Esophagus squamous epithelium (tissue), 5 donors: ENCODE measurements around the gene SLC35F3. TPM values are rescaled to one million over a fixed set of nuclear protein-coding genes. Genes with fewer than 3 reads are reported as not detected.
A peak's percentile ranks its signal among the peaks of the same experiment; 100 is the strongest.
"Not testable (repeated sequence)": the region's sequence is repeated elsewhere in the genome, so short reads cannot be mapped to it uniquely, and the experiment has no call there.

Experiments used
- DNase-seq: peaks from one replicate; lab custom pipeline; 2025; lab: John Stamatoyannopoulos, UW
- H3K27ac ChIP-seq, 4 donors: fragments of 200-600 bp; sonication (generic); one replicate each; pipeline ENCODE4 v1.5.1; 2016 to 2019; ENCODE audit warnings: mild to moderate bottlenecking in 1 of 4
- H3K27me3 ChIP-seq, 4 donors: fragments of 200-600 bp; sonication (generic); 1 replicate in 3 of 4; 2 replicates in 1 of 4; pipeline versions ENCODE4 v1.5.1 to v1.6.0; 2017 to 2021; ENCODE audit warnings: antibody characterized with exemption in 1 of 4
- H3K36me3 ChIP-seq, 3 donors: fragments of 200-600 bp; sonication (generic); one replicate each; pipeline ENCODE4 v1.5.1; 2016 to 2019
- H3K4me1 ChIP-seq, 3 donors: fragments of 200-600 bp; sonication (generic); one replicate each; pipeline ENCODE4 v1.5.1; 2017 to 2019
- H3K4me3 ChIP-seq, 4 donors: fragments of 200-600 bp; sonication (generic); 1 replicate in 3 of 4; 2 replicates in 1 of 4; pipeline ENCODE4 v1.5.1; 2016 to 2019; ENCODE audit warnings: mild to moderate bottlenecking in 2 of 4, moderate library complexity in 1 of 4
- H3K9me3 ChIP-seq, 3 donors: fragments of 200-600 bp; sonication (generic); one replicate each; pipeline ENCODE4 v1.5.1; 2016 to 2019
- POLR2A ChIP-seq, 4 donors: fragments of 450-650 bp; IDR thresholded peaks; one replicate each; pipeline ENCODE4 v1.6.1; 2017; ENCODE audit warnings: antibody characterized with exemption in 4 of 4, mild to moderate bottlenecking in 4 of 4, moderate library complexity in 3 of 4
- WGBS, 2 donors: methylation state at CpG; one replicate each; pipeline ENCODE4 v1.1.5; 2018; 5-methylcytosine and 5-hydroxymethylcytosine counted together
- intact Hi-C: fragments of 100-400 bp; cut with DNase I; formaldehyde crosslinking; loops from one replicate; pipeline ENCODE4 v1.15.0; 2022
- total RNA-seq, 4 donors: library from RNA; depleted of rRNA; stranded (reverse); fragments of >200 nt; gene quantifications; one replicate each; pipeline ENCODE4 v1.1.0, GENCODE V29; 2016
- TF ChIP-seq, protein P1 (sequence below), 6 experiments: fragments of 450-650 bp in 4 of 6; fragments of 200-600 bp in 2 of 6; sonication (generic) in 2 of 6; IDR thresholded peaks; one replicate each; pipeline ENCODE4 v1.5.1; 2016 to 2019; ENCODE audit warnings: antibody characterized with exemption in 6 of 6, mild to moderate bottlenecking in 4 of 6, moderate library complexity in 4 of 6
- donor health status: DM: yes; HTN: yes; CAD: no.

The SLC35F3 gene
- total RNA-seq, 4 donors from 2014 or later: 0.13 to 0.99 (median 0.55) TPM

DNA sequence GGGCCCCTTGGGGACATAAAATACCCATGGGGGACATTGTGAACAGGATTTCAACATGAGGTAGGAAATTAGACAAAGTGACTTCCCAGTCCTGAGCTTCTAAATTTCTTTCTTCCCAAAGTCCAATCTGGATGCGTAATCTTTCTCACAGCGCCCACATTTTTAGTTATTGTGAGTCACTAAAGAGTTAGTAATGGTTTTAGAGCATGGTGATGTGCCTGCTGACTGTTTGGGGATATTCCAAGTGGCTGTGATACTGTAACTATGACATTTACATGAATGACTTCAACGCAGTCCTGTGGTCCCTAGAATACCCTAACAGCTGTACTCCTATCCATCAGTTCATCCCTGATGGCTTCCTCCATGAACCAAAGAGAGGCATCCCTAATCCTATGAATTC, 244.7 kb downstream of the SLC35F3 start:
- Histone ChIP-seq H3K27me3 (peaks cover 0 to 21% (median 0%) of the 10 kb centered on the region in 4 donors), H3K27ac (no peak overlapping the region), H3K36me3 (no peaks in the 10 kb centered on the region), H3K4me3 (no peak overlapping the region), H3K4me1 (no peaks in the 10 kb centered on the region), H3K9me3 (no peaks in the 10 kb centered on the region)
- TF ChIP-seq POLR2A (IDR thresholded peaks at IDR 0.05): no peak
- TF ChIP-seq, protein P1, sequence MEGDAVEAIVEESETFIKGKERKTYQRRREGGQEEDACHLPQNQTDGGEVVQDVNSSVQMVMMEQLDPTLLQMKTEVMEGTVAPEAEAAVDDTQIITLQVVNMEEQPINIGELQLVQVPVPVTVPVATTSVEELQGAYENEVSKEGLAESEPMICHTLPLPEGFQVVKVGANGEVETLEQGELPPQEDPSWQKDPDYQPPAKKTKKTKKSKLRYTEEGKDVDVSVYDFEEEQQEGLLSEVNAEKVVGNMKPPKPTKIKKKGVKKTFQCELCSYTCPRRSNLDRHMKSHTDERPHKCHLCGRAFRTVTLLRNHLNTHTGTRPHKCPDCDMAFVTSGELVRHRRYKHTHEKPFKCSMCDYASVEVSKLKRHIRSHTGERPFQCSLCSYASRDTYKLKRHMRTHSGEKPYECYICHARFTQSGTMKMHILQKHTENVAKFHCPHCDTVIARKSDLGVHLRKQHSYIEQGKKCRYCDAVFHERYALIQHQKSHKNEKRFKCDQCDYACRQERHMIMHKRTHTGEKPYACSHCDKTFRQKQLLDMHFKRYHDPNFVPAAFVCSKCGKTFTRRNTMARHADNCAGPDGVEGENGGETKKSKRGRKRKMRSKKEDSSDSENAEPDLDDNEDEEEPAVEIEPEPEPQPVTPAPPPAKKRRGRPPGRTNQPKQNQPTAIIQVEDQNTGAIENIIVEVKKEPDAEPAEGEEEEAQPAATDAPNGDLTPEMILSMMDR (IDR thresholded peaks at IDR 0.05): no peak
- WGBS, 2 donors: 72 to 84% methylated on average over 3 of the region's 3 CpGs
- DNase-seq: no peak
- intact Hi-C loops: no loop called here

GRCh38 chr1:234150892-234151291, 246.4 kb downstream of the SLC35F3 start:
- no peak for TF ChIP-seq POLR2A (IDR thresholded peaks at IDR 0.05)
- TF ChIP-seq, protein P1 (IDR thresholded peaks at IDR 0.05): no peak
- intact Hi-C loops: loop anchor here (10.0 kb wide), 1 partner anchor 174 kb away; no protein-coding TSS in a partner anchor
- Histone ChIP-seq H3K9me3 (no peaks in the 10 kb centered on the region), H3K27ac (no peak overlapping the region), H3K4me1 (no peaks in the 10 kb centered on the region), H3K36me3 (no peaks in the 10 kb centered on the region), H3K27me3 (peaks cover 0 to 19% (median 0%) of the 10 kb centered on the region in 4 donors), H3K4me3 (no peak overlapping the region)
- WGBS, 2 donors: 76 to 81% methylated on average over 2 of the region's 2 CpGs
- no peak for DNase-seq

DNA sequence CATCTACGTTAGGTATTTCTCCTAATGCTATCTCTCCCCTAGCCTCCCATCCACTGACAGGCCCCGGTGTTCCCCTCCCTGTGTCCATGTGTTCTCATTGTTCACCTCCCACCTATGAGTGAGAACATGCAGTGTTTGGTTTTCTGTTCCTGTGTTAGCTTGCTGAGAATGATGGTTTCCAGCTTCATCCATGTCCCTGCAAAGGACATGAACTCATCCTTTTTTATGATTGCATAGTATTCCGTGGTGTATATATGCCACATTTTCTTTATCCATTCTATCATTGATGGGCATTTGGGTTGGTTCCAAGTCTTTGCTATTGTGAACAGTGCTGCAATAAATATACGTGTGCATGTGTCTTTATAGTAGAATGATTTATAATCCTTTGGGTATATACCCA, 247.9 kb downstream of the SLC35F3 start:
- H3K27me3 ChIP-seq: peaks cover 0 to 19% (median 0%) of the 10 kb centered on the region in 4 donors
- H3K9me3 ChIP-seq, DNase-seq, H3K4me1 ChIP-seq, H3K36me3 ChIP-seq, H3K4me3 ChIP-seq, H3K27ac ChIP-seq: not testable (repeated sequence)
- intact Hi-C loops: loop anchor here (10.0 kb wide), 1 partner anchor 172 kb away; no protein-coding TSS in a partner anchor
- WGBS, 2 donors: 87% methylated on average over 4 of the region's 4 CpGs

- no peak for DNase-seq
- TF ChIP-seq POLR2A (IDR thresholded peaks at IDR 0.05): no peak
- TF ChIP-seq, protein P1 (IDR thresholded peaks at IDR 0.05): peak; percentile 34 to 87 (median 80)
- WGBS, 2 donors: 37 to 43% methylated on average over 7 of the region's 7 CpGs
- no peaks in the 10 kb centered on the region for H3K4me1 ChIP-seq
- no peaks in the 10 kb centered on the region for H3K9me3 ChIP-seq
- no peaks in the 10 kb centered on the region for H3K36me3 ChIP-seq
- intact Hi-C loops: loop anchor here (10.0 kb wide), 1 partner anchor 170 kb away; no protein-coding TSS in a partner anchor
- H3K27me3 ChIP-seq: no peaks in the 10 kb centered on the region
- no peak overlapping the region for H3K27ac ChIP-seq
- no peak overlapping the region for H3K4me3 ChIP-seq
These were observed 250.1 kb downstream of the SLC35F3 start for GRCh38 chr1:234154320-234155251.

DNA sequence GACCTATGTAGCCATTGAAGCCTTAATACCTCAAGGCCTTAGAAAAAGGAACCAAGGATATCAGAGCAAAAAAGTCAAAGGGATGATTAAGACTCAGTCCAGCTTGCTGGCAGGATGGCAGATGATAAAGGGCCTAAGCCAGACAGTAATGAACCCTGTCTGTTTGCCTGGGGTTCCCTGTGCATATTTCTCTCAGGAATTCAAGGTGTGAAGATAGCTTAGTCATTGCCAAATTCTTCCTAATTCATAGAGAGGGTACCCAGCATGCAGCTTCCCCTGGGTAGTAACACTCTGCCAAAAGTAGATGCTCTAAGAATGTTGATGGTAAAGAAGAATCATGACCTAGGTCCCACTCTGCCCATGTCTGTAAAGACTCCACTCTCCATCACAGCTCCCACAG, 258.2 kb downstream of the SLC35F3 start:
- TF ChIP-seq POLR2A (IDR thresholded peaks at IDR 0.05): no peak
- TF ChIP-seq, protein P1 (IDR thresholded peaks at IDR 0.05): no peak
- Histone ChIP-seq H3K9me3 (no peaks in the 10 kb centered on the region), H3K4me3 (no peak overlapping the region), H3K4me1 (no peaks in the 10 kb centered on the region), H3K27me3 (peaks cover 0 to 52% (median 0%) of the 10 kb centered on the region in 4 donors), H3K27ac (no peak overlapping the region), H3K36me3 (no peaks in the 10 kb centered on the region)
- no peak for DNase-seq
- intact Hi-C loops: no loop called here
